GM12874 (cell line): Measurements from ENCODE around the gene TMSB10.

ENCODE experiments used
- CTCF ChIP-seq: IDR thresholded peaks from 2 replicates; pipeline ENCODE4 v1.5.1; 2011; ENCODE audit warnings: low read depth, mild to moderate bottlenecking, control low read depth, low read length, moderate library complexity; ENCODE audit not compliant: insufficient read depth

Gene TMSB10

GRCh38 chr2:84940088-84940470 is 34.6 kb downstream of the TMSB10 start:
- no peak for TF ChIP-seq CTCF

- no peak for TF ChIP-seq CTCF
Observed at GRCh38 chr2:84940831-84941412, 35.5 kb downstream of the TMSB10 start.

- TF ChIP-seq CTCF: no peak
Observed at GRCh38 chr2:84942166-84942565, 36.7 kb downstream of the TMSB10 start.

GRCh38 chr2:84942964-84943421 is 37.5 kb downstream of the TMSB10 start:
- no peak for TF ChIP-seq CTCF

- no peak for TF ChIP-seq CTCF
Observed at GRCh38 chr2:84944295-84944909, 38.9 kb downstream of the TMSB10 start.

GRCh38 chr2:84946204-84947009 is 41.0 kb downstream of the TMSB10 start:
- TF ChIP-seq CTCF: no peak

- TF ChIP-seq CTCF: no peak
Observed at GRCh38 chr2:84947010-84947593, 41.6 kb downstream of the TMSB10 start.
